Osteoblast (primary cell): Measurements from ENCODE around the gene CUL4A. TPM values are rescaled to one million over a fixed set of nuclear protein-coding genes. Genes with fewer than 3 reads are reported as not detected.

Source experiments
- DNase-seq: peaks from one replicate; pipeline ENCODE4 v3.0.0; 2011; ENCODE audit warnings: low spot score, mixed read lengths; ENCODE audit not compliant: insufficient read length; ENCODE audit errors: missing footprints
- H2AFZ ChIP-seq: 2 replicates; pipeline ENCODE4 v1.6.0; 2011; ENCODE audit warnings: mild to moderate bottlenecking, low read length
- H3K27ac ChIP-seq: 2 replicates; pipeline ENCODE4 v1.5.1; 2011; ENCODE audit warnings: mild to moderate bottlenecking, low read depth, low read length, moderate library complexity
- H3K27me3 ChIP-seq: 2 replicates; pipeline ENCODE4 v1.6.0; 2012; ENCODE audit warnings: mild to moderate bottlenecking, control low read depth, inconsistent platforms, low read length, moderate library complexity; ENCODE audit not compliant: insufficient read depth
- H3K36me3 ChIP-seq: 2 replicates; pipeline ENCODE4 v1.5.1; 2011; ENCODE audit warnings: mild to moderate bottlenecking, low read length, control low read depth, moderate library complexity; ENCODE audit not compliant: insufficient read depth
- H3K4me1 ChIP-seq: 2 replicates; pipeline ENCODE4 v1.5.1; 2011; ENCODE audit warnings: mild to moderate bottlenecking, low read length, control low read depth, moderate library complexity; ENCODE audit not compliant: insufficient read depth
- H3K4me2 ChIP-seq: 2 replicates; pipeline ENCODE4 v1.6.0; 2011; ENCODE audit warnings: mild to moderate bottlenecking, low read length; ENCODE audit not compliant: insufficient read depth
- H3K4me3 ChIP-seq: fragments of 200-600 bp; sonication (generic); 3 replicates; pipeline ENCODE4 v1.5.1; 2012; ENCODE audit warnings: mild to moderate bottlenecking, low read length, inconsistent platforms; ENCODE audit not compliant: insufficient read depth
- H3K79me2 ChIP-seq: 2 replicates; pipeline ENCODE4 v1.6.0; 2012; ENCODE audit warnings: mild to moderate bottlenecking, low read length, control low read depth, inconsistent platforms; ENCODE audit not compliant: insufficient read depth
- H3K9me3 ChIP-seq: 2 replicates; pipeline ENCODE4 v1.5.1; 2011; ENCODE audit warnings: low read depth, low read length, control low read depth
- H4K20me1 ChIP-seq: 2 replicates; pipeline ENCODE4 v1.6.0; 2012; ENCODE audit warnings: mild to moderate bottlenecking, low read length, control low read depth; ENCODE audit not compliant: insufficient read depth
- total RNA-seq: library from RNA; depleted of rRNA; stranded (reverse); fragments of >200 nt; gene quantifications from 2 replicates; pipeline ENCODE4 v1.2.3, GENCODE V29; 2012
- TF ChIP-seq, protein P1 (sequence below): IDR thresholded peaks from 2 replicates; pipeline ENCODE4 v1.5.1; 2011; ENCODE audit warnings: mild to moderate bottlenecking, low read depth, low read length, moderate library complexity; ENCODE audit errors: extremely low read depth

Gene CUL4A
- total RNA-seq, 1 donor = 128 TPM

GRCh38 chr13:113201815-113202214 lies 7.6 kb upstream of the CUL4A start:
- Histone ChIP-seq H4K20me1 (peaks cover 33% of the 10 kb centered on the region), H2AFZ (no peak overlapping the region), H3K4me2 (no peak overlapping the region), H3K9me3 (no peaks in the 10 kb centered on the region), H3K4me3 (no peak overlapping the region), H3K79me2 (peaks cover 87% of the 10 kb centered on the region), H3K27me3 (no peaks in the 10 kb centered on the region), H3K4me1 (peaks cover 17% of the 10 kb centered on the region), H3K27ac (no peak overlapping the region), H3K36me3 (peaks cover 35% of the 10 kb centered on the region)
- no peak for DNase-seq
- TF ChIP-seq, protein P1, sequence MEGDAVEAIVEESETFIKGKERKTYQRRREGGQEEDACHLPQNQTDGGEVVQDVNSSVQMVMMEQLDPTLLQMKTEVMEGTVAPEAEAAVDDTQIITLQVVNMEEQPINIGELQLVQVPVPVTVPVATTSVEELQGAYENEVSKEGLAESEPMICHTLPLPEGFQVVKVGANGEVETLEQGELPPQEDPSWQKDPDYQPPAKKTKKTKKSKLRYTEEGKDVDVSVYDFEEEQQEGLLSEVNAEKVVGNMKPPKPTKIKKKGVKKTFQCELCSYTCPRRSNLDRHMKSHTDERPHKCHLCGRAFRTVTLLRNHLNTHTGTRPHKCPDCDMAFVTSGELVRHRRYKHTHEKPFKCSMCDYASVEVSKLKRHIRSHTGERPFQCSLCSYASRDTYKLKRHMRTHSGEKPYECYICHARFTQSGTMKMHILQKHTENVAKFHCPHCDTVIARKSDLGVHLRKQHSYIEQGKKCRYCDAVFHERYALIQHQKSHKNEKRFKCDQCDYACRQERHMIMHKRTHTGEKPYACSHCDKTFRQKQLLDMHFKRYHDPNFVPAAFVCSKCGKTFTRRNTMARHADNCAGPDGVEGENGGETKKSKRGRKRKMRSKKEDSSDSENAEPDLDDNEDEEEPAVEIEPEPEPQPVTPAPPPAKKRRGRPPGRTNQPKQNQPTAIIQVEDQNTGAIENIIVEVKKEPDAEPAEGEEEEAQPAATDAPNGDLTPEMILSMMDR = no peak

DNA sequence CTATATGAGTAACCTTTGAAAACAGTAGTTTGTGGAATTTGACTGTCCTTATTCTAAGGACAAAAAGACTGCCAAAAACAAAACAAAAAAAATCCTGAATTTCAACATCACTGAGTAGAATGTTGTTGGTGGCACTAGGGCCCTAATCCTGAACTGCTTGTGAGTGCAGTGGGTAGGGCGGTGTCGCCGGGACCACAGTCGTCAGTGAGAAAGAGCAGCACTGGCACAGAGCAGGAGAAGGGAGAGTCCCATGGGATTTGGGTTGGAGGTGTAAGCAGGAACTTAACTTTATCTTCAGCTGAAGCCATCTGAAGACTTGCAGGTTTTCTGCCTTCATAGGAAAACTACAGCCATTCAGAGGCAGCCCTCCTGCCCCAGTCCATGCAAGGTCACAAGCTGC lies 6.5 kb upstream of the CUL4A start:
- Histone ChIP-seq H4K20me1 (peaks cover 33% of the 10 kb centered on the region), H3K27me3 (no peaks in the 10 kb centered on the region), H3K4me3 (no peak overlapping the region), H3K36me3 (peaks cover 24% of the 10 kb centered on the region), H3K4me1 (peaks cover 27% of the 10 kb centered on the region), H3K79me2 (peaks cover 92% of the 10 kb centered on the region), H2AFZ (no peak overlapping the region), H3K4me2 (no peak overlapping the region), H3K9me3 (no peaks in the 10 kb centered on the region), H3K27ac (no peak overlapping the region)
- TF ChIP-seq, protein P1 = no peak
- DNase-seq = no peak

DNA sequence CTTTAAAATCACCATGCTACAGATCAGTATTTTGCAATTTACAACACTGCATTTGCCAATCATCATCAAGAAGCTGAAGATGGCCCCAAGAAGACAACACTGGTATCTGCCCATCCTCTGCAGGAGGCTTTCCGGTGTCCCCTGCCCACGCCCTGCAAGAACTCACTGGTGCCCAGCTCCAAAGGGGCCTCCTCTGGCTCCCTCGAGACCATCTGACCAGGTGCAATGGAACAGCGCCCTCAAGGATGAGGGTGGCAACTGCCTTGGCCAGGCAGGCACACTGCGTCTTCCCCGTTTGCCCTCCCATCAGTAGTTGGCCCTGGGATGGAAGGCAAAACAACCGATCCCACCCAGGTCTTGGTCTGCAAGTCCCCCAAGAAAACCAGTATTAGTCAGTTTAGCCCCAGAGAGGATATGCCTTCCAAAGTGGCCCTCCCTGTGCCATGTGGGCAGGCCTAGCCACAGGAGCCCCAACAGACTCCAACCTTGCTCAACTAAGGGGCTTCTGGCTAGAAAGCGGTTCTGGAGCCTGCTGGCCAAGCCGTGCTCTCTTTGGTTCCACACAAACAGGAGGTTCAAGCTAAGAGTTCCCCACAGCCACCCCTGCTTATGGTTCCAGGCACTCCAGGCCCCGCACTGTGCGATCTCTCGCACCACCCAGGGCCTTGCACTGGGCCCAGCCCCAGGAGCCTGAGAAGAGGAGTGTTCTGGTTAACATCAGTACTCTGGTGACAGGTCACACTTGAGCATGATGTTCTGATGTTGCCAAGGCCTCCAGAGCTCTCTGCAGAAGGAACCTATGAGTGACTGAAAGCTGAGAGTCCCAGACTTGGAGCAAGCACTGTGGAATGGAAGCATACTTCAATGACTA lies 5.7 kb upstream of the CUL4A start:
- H3K4me3 ChIP-seq = no peak overlapping the region
- no peak overlapping the region for H2AFZ ChIP-seq
- H3K27ac ChIP-seq = peak overlapping the region; percentile 34
- H3K4me2 ChIP-seq = no peak overlapping the region
- no peaks in the 10 kb centered on the region for H3K9me3 ChIP-seq
- DNase-seq = no peak
- H3K36me3 ChIP-seq = peaks cover 16% of the 10 kb centered on the region
- H4K20me1 ChIP-seq = peaks cover 33% of the 10 kb centered on the region
- peaks cover 27% of the 10 kb centered on the region for H3K4me1 ChIP-seq
- H3K79me2 ChIP-seq = peaks cover 98% of the 10 kb centered on the region
- TF ChIP-seq, protein P1 = no peak
- H3K27me3 ChIP-seq = no peaks in the 10 kb centered on the region

GRCh38 chr13:113204378-113204734 lies 5.1 kb upstream of the CUL4A start:
- peaks cover 33% of the 10 kb centered on the region for H4K20me1 ChIP-seq
- peaks cover 10% of the 10 kb centered on the region for H3K36me3 ChIP-seq
- no peak overlapping the region for H3K4me2 ChIP-seq
- no peak overlapping the region for H3K4me3 ChIP-seq
- peak; percentile 52 for DNase-seq
- TF ChIP-seq, protein P1 = no peak
- no peaks in the 10 kb centered on the region for H3K27me3 ChIP-seq
- H3K4me1 ChIP-seq = peaks cover 27% of the 10 kb centered on the region
- peaks cover 93% of the 10 kb centered on the region for H3K79me2 ChIP-seq
- peak overlapping the region; percentile 34 for H3K27ac ChIP-seq
- H2AFZ ChIP-seq = no peak overlapping the region
- H3K9me3 ChIP-seq = no peaks in the 10 kb centered on the region
